ENCODE measurements around the gene RHOG. TPM values are rescaled to one million over a fixed set of nuclear protein-coding genes. Genes with fewer than 3 reads are reported as not detected.

RHOG gene
- total and polyA plus RNA-seq, 9 of the 15 experiments (the other 6 are each of a cell fraction or from before 2014, with no cell fraction given) = 22.6 to 162 (median 80.3) TPM

- TF ChIP-seq FOXO4 (CRISPR knock-in tag; IDR thresholded peaks at IDR 0.05) (no peak), KDM1A (IDR thresholded peaks at IDR 0.05) (peak; percentile 28 to 62; a peak in 2 of 4 replicates), ESRRA (IDR thresholded peaks at IDR 0.05; ENCODE audit: borderline replicate concordance, low read depth) (no peak), RCOR1 (IDR thresholded peaks at IDR 0.05; ENCODE audit: borderline replicate concordance in 1 of 2, low read depth in 2 of 2, low read length in 2 of 2) (peak in 1 of 2 experiments; percentile 71; a peak in 1 of 4 replicates), RREB1 (CRISPR knock-in tag; IDR thresholded peaks at IDR 0.05) (no peak), EP300 (IDR thresholded peaks at IDR 0.05; ENCODE audit: low read length) (peak; percentile 85; the same call in 1 of the 2 replicates), NFRKB (IDR thresholded peaks at IDR 0.05; ENCODE audit: low read depth) (no peak), POLR2B (IDR thresholded peaks at IDR 0.05; ENCODE audit: low read depth, partially characterized antibody) (no peak), SMARCA4 (IDR thresholded peaks at IDR 0.05) (peak; percentile 82), GABPB1 (CRISPR knock-in tag; IDR thresholded peaks at IDR 0.05) (peak; percentile 20; the same call in 1 of the 2 replicates), ATF3 (IDR thresholded peaks at IDR 0.05) (peak; percentile 74), ATF3 (CRISPR knock-in tag; conservative IDR thresholded peaks at IDR 0.05) (no peak), TFAP4 (CRISPR knock-in tag; IDR thresholded peaks at IDR 0.05; ENCODE audit: borderline replicate concordance) (0 out of 2 replicates have a peak, but pooled peaks have one; percentile 13), KLF16 (IDR thresholded peaks at IDR 0.05) (peak; percentile 68; the same call in 1 of the 2 replicates), SMAD3 (CRISPR knock-in tag; conservative IDR thresholded peaks at IDR 0.05) (0 out of 2 replicates have a peak, but pooled peaks have one; percentile 56), GTF2F1 (IDR thresholded peaks at IDR 0.05; ENCODE audit: low read depth, low read length) (no peak), ZNF584 (CRISPR knock-in tag; IDR thresholded peaks at IDR 0.05; ENCODE audit: low read depth) (peak; percentile 59; the same call in 1 of the 2 replicates)
- TF ChIP-seq, protein P1, sequence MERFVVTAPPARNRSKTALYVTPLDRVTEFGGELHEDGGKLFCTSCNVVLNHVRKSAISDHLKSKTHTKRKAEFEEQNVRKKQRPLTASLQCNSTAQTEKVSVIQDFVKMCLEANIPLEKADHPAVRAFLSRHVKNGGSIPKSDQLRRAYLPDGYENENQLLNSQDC (CRISPR knock-in tag; IDR thresholded peaks at IDR 0.05) = no peak
These were observed 24.8 kb upstream of the RHOG start (continued) for GRCh38 chr11:3865388-3866193.

All from K562 (cell line).